Loucy (cell line): ENCODE measurements around the gene N4BP2.

Source experiments
- H2AFZ ChIP-seq: fragments of 200-600 bp; sonication (generic); 2 replicates; pipeline ENCODE4 v1.6.0; 2016; ENCODE audit warnings: antibody characterized with exemption, mild to moderate bottlenecking, low read length, moderate library complexity
- H3F3A ChIP-seq: fragments of 200-600 bp; 2 replicates; pipeline ENCODE4 v1.6.0; 2016; ENCODE audit warnings: antibody characterized with exemption, low read depth, mild to moderate bottlenecking
- H3K27me3 ChIP-seq: fragments of 200-600 bp; sonication (generic); 2 replicates; pipeline ENCODE4 v1.6.1; 2014; ENCODE audit warnings: low read length, mild to moderate bottlenecking; ENCODE audit not compliant: insufficient read depth, poor library complexity, severe bottlenecking
- H3K36me3 ChIP-seq: fragments of 200-600 bp; sonication (generic); 2 replicates; pipeline ENCODE4 v1.6.1; 2016; ENCODE audit warnings: low read length; ENCODE audit not compliant: insufficient read depth
- H3K4me1 ChIP-seq: fragments of 200-600 bp; sonication (generic); 2 replicates; pipeline ENCODE4 v1.5.1; 2014; ENCODE audit warnings: low read length, mild to moderate bottlenecking; ENCODE audit not compliant: insufficient read depth, poor library complexity, severe bottlenecking
- H3K4me2 ChIP-seq: fragments of 200-600 bp; sonication (generic); 2 replicates; pipeline ENCODE4 v1.6.0; 2014; ENCODE audit warnings: antibody characterized with exemption, low read length, low read depth, mild to moderate bottlenecking; ENCODE audit not compliant: poor library complexity, severe bottlenecking
- H3K4me3 ChIP-seq: fragments of 200-600 bp; sonication (generic); 2 replicates; pipeline ENCODE4 v1.5.1; 2014; ENCODE audit warnings: low read length, mild to moderate bottlenecking, mixed read lengths; ENCODE audit not compliant: poor library complexity, severe bottlenecking
- H3K79me2 ChIP-seq: fragments of 200-600 bp; sonication (generic); 2 replicates; pipeline ENCODE4 v1.6.1; 2014; ENCODE audit warnings: low read length; ENCODE audit not compliant: insufficient read depth
- H3K9ac ChIP-seq: fragments of 200-600 bp; sonication (generic); 2 replicates; pipeline ENCODE4 v1.6.0; 2014; ENCODE audit warnings: mild to moderate bottlenecking, low read depth, low read length, moderate library complexity; ENCODE audit not compliant: poor library complexity, severe bottlenecking
- H3K9me2 ChIP-seq: fragments of 200-600 bp; sonication (generic); replicated peaks from 2 replicates; pipeline ENCODE4 v1.6.1; 2016; ENCODE audit warnings: low read depth, low read length, mixed read lengths
- H3K9me3 ChIP-seq: fragments of 200-600 bp; sonication (generic); 2 replicates; pipeline ENCODE4 v1.6.1; 2014; ENCODE audit warnings: mild to moderate bottlenecking, antibody characterized with exemption, low read length, low read depth; ENCODE audit not compliant: insufficient read depth
- H4K20me1 ChIP-seq: fragments of 200-600 bp; sonication (generic); 2 replicates; pipeline ENCODE4 v1.6.0; 2014; ENCODE audit warnings: antibody characterized with exemption, low read length, mild to moderate bottlenecking; ENCODE audit not compliant: insufficient read depth, poor library complexity, severe bottlenecking
- CTCF ChIP-seq: fragments of 200-600 bp; sonication (generic); conservative IDR thresholded peaks from 2 replicates; pipeline ENCODE4 v1.5.1; 2014; ENCODE audit warnings: mild to moderate bottlenecking, antibody characterized with exemption, low read length
- EZH2phosphoT487 ChIP-seq: fragments of 200-600 bp; IDR thresholded peaks from 2 replicates; pipeline ENCODE4 v1.6.1; 2018; ENCODE audit warnings: antibody characterized with exemption, mild to moderate bottlenecking, moderate library complexity, borderline replicate concordance

The N4BP2 gene

GRCh38 chr4:40150932-40151331 is 94.3 kb downstream of the N4BP2 start:
- Histone ChIP-seq H3F3A (no peaks in the 10 kb centered on the region; the same call in 1 of the 2 replicates), H3K4me2 (no peak overlapping the region), H2AFZ (no peak overlapping the region), H3K4me3 (no peak overlapping the region), H4K20me1 (peaks cover 3% of the 10 kb centered on the region), H3K27me3 (no peaks in the 10 kb centered on the region), H3K9me2 (no peaks in the 10 kb centered on the region), H3K9ac (no peak overlapping the region), H3K4me1 (peaks cover 37% of the 10 kb centered on the region), H3K79me2 (peaks cover 40% of the 10 kb centered on the region), H3K36me3 (peaks cover 12% of the 10 kb centered on the region), H3K9me3 (peaks cover 8% of the 10 kb centered on the region; the same call in 1 of the 2 replicates)
- TF ChIP-seq CTCF (no peak), EZH2phosphoT487 (no peak)

GRCh38 chr4:40152637-40153036 is 96.0 kb downstream of the N4BP2 start:
- peaks cover 8% of the 10 kb centered on the region; the same call in 1 of the 2 replicates for H3K36me3 ChIP-seq
- no peak for TF ChIP-seq CTCF
- TF ChIP-seq EZH2phosphoT487, result no peak
- H2AFZ ChIP-seq, result no peak overlapping the region
- peaks cover 37% of the 10 kb centered on the region for H3K4me1 ChIP-seq
- peaks cover 3% of the 10 kb centered on the region for H4K20me1 ChIP-seq
- H3F3A ChIP-seq, result no peaks in the 10 kb centered on the region; the same call in 1 of the 2 replicates
- peak overlapping the region; percentile 27 for H3K4me3 ChIP-seq
- no peak overlapping the region for H3K9ac ChIP-seq
- H3K27me3 ChIP-seq, result no peaks in the 10 kb centered on the region
- H3K9me2 ChIP-seq, result no peaks in the 10 kb centered on the region
- peak overlapping the region; percentile 36 for H3K4me2 ChIP-seq
- H3K9me3 ChIP-seq, result peaks cover 8% of the 10 kb centered on the region; the same call in 1 of the 2 replicates
- peaks cover 40% of the 10 kb centered on the region for H3K79me2 ChIP-seq

GRCh38 chr4:40157436-40157835 is 100.8 kb downstream of the N4BP2 start:
- no peak overlapping the region for H3K4me2 ChIP-seq
- H3K9ac ChIP-seq, result no peak overlapping the region
- H3K79me2 ChIP-seq, result peaks cover 15% of the 10 kb centered on the region
- H2AFZ ChIP-seq, result no peak overlapping the region
- no peaks in the 10 kb centered on the region; the same call in 1 of the 2 replicates for H3K36me3 ChIP-seq
- H3K9me3 ChIP-seq, result no peaks in the 10 kb centered on the region
- no peaks in the 10 kb centered on the region for H3K9me2 ChIP-seq
- no peaks in the 10 kb centered on the region for H4K20me1 ChIP-seq
- H3K27me3 ChIP-seq, result no peaks in the 10 kb centered on the region
- peaks cover 21% of the 10 kb centered on the region for H3K4me1 ChIP-seq
- TF ChIP-seq EZH2phosphoT487 (no peak), CTCF (no peak)
- H3F3A ChIP-seq, result no peaks in the 10 kb centered on the region
- H3K4me3 ChIP-seq, result no peak overlapping the region
